D721Med (cell line): Measurements from ENCODE around the gene RTN3.

Source experiments
- DNase-seq: peaks from one replicate; pipeline ENCODE4 v3.0.0; 2011; ENCODE audit warnings: low spot score; ENCODE audit not compliant: insufficient read length
- FAIRE-seq: peaks from 2 replicates; lab custom pipeline; 2011; peaks lifted over from hg19 to GRCh38; lab: Jason Lieb, UNC
- CTCF ChIP-seq: IDR thresholded peaks from 2 replicates; pipeline ENCODE4 v1.5.1; 2012; ENCODE audit warnings: mild to moderate bottlenecking, control low read depth; ENCODE audit not compliant: insufficient read depth; ENCODE audit errors: missing control alignments

RTN3 gene

DNA sequence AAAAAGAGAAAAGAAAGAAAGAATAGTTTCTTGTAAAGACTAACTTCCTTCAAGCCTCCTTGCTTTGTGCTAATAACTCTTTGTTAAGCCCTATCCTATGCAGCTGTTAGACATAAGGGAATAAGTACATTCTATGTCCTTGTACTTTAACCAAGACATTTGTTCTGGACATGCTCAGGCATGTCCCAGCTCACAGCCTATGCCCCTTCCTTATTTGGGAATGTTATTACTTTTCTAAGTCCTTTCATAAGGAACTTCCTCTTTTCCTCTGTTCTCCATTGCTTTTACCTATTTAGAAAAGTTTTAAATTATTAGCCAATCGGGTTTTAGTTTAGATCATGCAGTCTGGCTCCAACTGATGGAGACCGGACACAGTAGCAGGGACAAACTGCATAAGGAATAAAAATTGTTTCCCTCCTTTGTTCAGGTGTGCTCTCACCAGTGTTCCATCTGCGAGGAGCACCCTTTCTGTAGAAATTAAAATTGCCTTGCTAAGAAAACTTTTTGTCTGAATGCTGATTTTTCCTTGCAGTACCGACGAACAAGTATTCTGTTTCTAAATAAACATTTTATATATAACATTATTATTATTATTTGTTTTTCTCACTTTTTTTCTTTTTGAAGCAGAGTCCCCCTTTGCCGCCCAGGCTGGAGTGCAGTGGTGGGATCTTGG is 110.3 kb downstream of the RTN3 start:
- TF ChIP-seq CTCF: no peak
- DNase-seq: no peak
- no peak for FAIRE-seq

GRCh38 chr11:63793161-63793560 is 111.9 kb downstream of the RTN3 start:
- no peak for FAIRE-seq
- no peak for TF ChIP-seq CTCF
- DNase-seq: no peak

DNA sequence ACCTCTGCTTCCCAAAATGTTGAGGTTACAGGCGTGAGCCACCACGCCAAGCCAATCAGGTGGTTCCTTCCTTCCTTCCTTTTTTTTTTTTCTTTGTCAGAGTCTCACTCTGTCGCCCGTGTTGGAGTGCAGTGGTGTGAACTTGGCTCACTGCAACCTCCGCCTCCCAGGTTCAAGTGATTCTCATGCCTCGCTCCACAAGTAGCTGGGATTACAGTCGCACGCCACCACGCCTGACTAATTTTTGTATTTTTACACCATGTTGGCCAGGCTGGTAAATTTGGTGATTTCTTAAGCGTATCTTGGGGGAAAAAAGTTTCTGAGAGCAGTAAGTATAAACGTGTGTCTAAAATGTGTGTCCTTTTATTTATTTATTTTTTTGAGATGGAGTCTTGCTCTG is 113.8 kb downstream of the RTN3 start:
- FAIRE-seq (no peak), DNase-seq (no peak)
- TF ChIP-seq CTCF: no peak

GRCh38 chr11:63800921-63801320 is 119.6 kb downstream of the RTN3 start:
- no peak for DNase-seq
- FAIRE-seq: no peak
- no peak for TF ChIP-seq CTCF

DNA sequence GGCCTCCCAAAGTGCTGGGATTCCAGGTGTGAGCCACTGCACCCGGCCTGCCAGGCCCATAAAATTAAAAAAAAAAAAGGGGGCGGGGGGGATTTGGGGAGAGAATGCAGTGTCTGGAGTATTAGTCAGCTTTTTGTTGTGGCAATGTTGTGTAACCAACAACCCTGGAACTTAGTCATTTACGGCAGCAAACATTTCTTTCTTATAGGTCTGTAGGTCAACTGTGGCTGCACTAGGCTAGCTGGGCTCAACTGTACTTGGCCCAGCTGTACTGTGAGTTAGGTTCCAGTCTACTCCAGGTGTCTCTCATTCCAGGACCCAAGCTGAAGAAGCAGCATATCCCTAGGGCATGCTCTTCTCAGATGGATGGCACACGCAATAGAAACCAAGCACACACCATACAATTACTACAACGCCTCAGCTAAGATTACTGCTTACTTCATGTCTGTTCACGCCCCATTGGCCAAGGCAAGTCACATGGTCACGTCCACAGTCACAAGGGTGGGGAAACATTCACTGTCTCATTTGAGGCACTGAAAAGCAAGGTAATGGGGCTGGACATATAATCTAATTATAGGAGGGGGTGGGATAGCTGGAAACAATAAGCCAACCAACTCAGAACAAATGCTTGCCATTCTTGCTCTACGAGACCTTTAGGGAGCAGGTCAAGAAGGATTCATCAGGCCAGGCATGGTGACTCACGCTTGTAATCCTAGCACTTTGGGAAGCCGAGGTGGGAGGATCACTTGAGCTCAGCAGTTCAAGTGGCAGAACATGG is 121.5 kb downstream of the RTN3 start:
- FAIRE-seq (no peak), DNase-seq (no peak)
- no peak for TF ChIP-seq CTCF

DNA sequence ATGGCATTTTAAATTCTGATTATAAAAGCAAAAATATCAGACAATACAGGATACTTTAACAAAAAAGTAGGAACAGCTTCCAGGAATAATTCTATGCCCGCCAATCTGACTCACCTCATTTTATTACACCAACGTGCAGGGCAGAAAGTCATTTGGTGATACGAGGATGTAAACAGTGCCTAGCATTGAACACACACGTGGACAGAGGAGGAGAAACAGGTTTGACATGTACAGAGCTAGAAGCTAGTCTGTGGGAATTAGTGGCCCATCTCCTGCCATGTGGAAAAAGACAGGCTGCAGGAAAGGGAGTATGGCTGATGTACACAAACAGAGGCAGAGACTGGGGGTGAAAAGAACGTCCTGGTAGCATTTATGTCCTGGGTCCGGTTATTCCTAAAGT is 123.0 kb downstream of the RTN3 start:
- DNase-seq: no peak
- TF ChIP-seq CTCF: no peak
- FAIRE-seq: no peak
